HepG2 (cell line): ENCODE results near the gene RIPK3. TPM values are rescaled to one million over a fixed set of nuclear protein-coding genes. Genes with fewer than 3 reads are reported as not detected.
A peak's percentile ranks its signal among the peaks of the same experiment; 100 is the strongest.

Experiments
- FOXK2 ChIP-seq: fragments of 450-650 bp; IDR thresholded peaks from 2 replicates; pipeline ENCODE4 v1.6.1; 2016
- JUNB ChIP-seq: sonication (generic); formaldehyde crosslinking; IDR thresholded peaks from 2 replicates; pipeline ENCODE4 v1.8.0; 2022; ENCODE audit warnings: missing genetic modification reagents, mild to moderate bottlenecking, borderline replicate concordance
- KLF15 ChIP-seq: sonication (generic); formaldehyde crosslinking; IDR thresholded peaks from 2 replicates; pipeline ENCODE4 v1.8.1; 2023; ENCODE audit warnings: borderline replicate concordance, mild to moderate bottlenecking, inconsistent platforms, missing genetic modification reagents, mixed read lengths
- MED8 ChIP-seq: sonication (generic); formaldehyde crosslinking; IDR thresholded peaks from 2 replicates; pipeline ENCODE4 v1.8.1; 2023; ENCODE audit warnings: mild to moderate bottlenecking, missing genetic modification reagents; ENCODE audit not compliant: insufficient replicate concordance
- MIER3 ChIP-seq: IDR thresholded peaks from 2 replicates; pipeline ENCODE4 v1.6.1; 2016; ENCODE audit warnings: missing compliant biosample characterization, borderline replicate concordance
- PLRG1 ChIP-seq: fragments of 450-650 bp; conservative IDR thresholded peaks from 2 replicates; pipeline ENCODE4 v1.6.1; 2016
- SNRNP70 ChIP-seq: fragments of 200-400 bp; formaldehyde crosslinking; IDR thresholded peaks from 2 replicates; pipeline ENCODE4 v1.6.1; 2017; ENCODE audit warnings: mild to moderate bottlenecking, low read depth, low read length, moderate library complexity
- SOX5 ChIP-seq: IDR thresholded peaks from 2 replicates; pipeline ENCODE4 v1.6.1; 2016; ENCODE audit warnings: borderline replicate concordance
- ZBTB7B ChIP-seq: sonication (generic); formaldehyde crosslinking; IDR thresholded peaks from 2 replicates; pipeline ENCODE4 v1.4.0; 2020; ENCODE audit warnings: missing genetic modification reagents
- ZFP41 ChIP-seq: sonication (generic); formaldehyde crosslinking; IDR thresholded peaks from 2 replicates; pipeline ENCODE4 v1.4.0; 2020; ENCODE audit warnings: mild to moderate bottlenecking, missing genetic modification reagents, borderline replicate concordance
- ZNF124 ChIP-seq: sonication (generic); formaldehyde crosslinking; IDR thresholded peaks from 2 replicates; pipeline ENCODE4 v1.4.0; 2020; ENCODE audit warnings: missing genetic modification reagents
- ZNF317 ChIP-seq: sonication (generic); formaldehyde crosslinking; IDR thresholded peaks from 2 replicates; pipeline ENCODE4 v1.5.0; 2020; ENCODE audit warnings: mild to moderate bottlenecking, missing genetic modification reagents
- ZNF766 ChIP-seq: sonication (generic); formaldehyde crosslinking; IDR thresholded peaks from 2 replicates; pipeline ENCODE4 v1.5.0; 2020; ENCODE audit warnings: missing genetic modification reagents, borderline replicate concordance
- polyA plus RNA-seq, 8 experiments: library from polyadenylated mRNA; depleted of rRNA in 3 of 8; stranded (reverse) in 7 of 8; unstranded in 1 of 8; fragments of >200 nt; fragmentation: Illumina TruSeq in 4 of 8; extraction: Trizol in 4 of 8; gene quantifications; 2 replicates each; pipeline versions ENCODE4 v1.2.1 to v1.2.3, GENCODE V29; 2011 to 2016; ENCODE audit warnings: low read depth in 4 of 8, missing spikeins in 1 of 8, mixed read lengths in 1 of 8; ENCODE audit not compliant: insufficient read depth in 1 of 8
- total RNA-seq, 5 experiments: library from RNA; depleted of rRNA; stranded (reverse); fragments of >200 nt; fragmentation: Illumina TruSeq; extraction: Trizol; gene quantifications; 2 replicates each; pipeline ENCODE4 v1.2.3, GENCODE V29; 2016; ENCODE audit warnings: low read depth in 1 of 5
- TF ChIP-seq, protein P1 (sequence below): sonication (generic); formaldehyde crosslinking; IDR thresholded peaks from 2 replicates; pipeline ENCODE4 v1.8.0; 2022; ENCODE audit warnings: mild to moderate bottlenecking, missing genetic modification reagents, borderline replicate concordance
- TF ChIP-seq, protein P2 (sequence below), 2 experiments: fragments of 450-650 bp in 1 of 2; sonication (generic) in 1 of 2; formaldehyde crosslinking in 1 of 2; IDR thresholded peaks; 2 replicates each; pipeline versions ENCODE4 v1.6.1 to v1.8.0; 2016 to 2022; ENCODE audit warnings: antibody characterized with exemption in 1 of 2, mild to moderate bottlenecking in 1 of 2, missing genetic modification reagents in 1 of 2
- TF ChIP-seq, protein P3 (sequence below): sonication (generic); formaldehyde crosslinking; IDR thresholded peaks from 2 replicates; pipeline ENCODE4 v1.4.0; 2020; ENCODE audit warnings: missing genetic modification reagents
- TF ChIP-seq, protein P4 (sequence below): sonication (generic); formaldehyde crosslinking; IDR thresholded peaks from 2 replicates; pipeline ENCODE4 v1.5.0; 2020; ENCODE audit warnings: missing genetic modification reagents

The RIPK3 gene
- total and polyA plus RNA-seq, 2 of the 13 experiments (the other 11 are each of a cell fraction or from before 2014, with no cell fraction given): not detected

DNA sequence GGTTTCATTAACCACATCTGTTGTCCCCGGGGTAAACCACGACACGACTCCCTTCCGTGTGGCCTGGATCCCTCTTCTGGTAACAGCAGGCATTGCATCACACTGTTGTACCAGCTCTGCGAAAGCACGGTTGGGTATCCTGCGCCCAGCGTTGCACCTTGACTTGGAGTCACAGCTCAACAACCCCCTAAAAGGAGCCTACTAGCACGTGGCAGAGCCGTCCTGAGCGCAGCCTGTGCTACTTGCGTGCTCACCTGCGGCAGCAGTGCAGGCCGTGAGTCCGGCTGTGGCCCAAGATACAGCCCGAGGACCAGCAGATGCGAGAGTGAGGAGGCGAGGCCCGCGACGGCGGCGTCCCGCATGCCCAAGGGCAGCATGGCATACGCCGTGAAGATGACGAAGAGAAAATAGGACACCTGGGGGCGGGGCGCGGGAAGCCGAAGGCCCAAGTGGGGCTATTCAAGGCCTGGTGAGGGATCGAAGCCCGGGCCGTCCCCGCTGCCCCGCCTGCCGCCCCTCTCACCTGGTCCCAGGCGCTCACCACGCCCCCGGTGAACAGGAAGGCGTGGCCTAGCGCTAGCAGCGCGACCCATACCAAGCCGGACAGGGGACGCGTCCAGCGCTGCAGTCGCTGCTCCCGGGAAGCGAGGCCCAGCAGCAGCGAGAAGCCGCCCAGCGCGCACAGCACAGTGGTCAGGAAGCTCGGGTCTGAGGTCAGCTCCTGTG, 7.4 kb downstream of the RIPK3 start (continued):
- TF ChIP-seq ZFP41 (CRISPR knock-in tag) (peak; percentile 85), FOXK2 (no peak), PLRG1 (no peak), SNRNP70 (no peak), ZBTB7B (peak; percentile 67; the same call in 1 of the 2 replicates), ZNF124 (CRISPR knock-in tag) (peak; percentile 90), KLF15 (peak; percentile 91), JUNB (CRISPR knock-in tag) (peak; percentile 86), ZNF766 (CRISPR knock-in tag) (peak; percentile 5; the same call in 1 of the 2 replicates), ZNF317 (peak; percentile 90), SOX5 (CRISPR knock-in tag) (peak; percentile 56), MED8 (CRISPR knock-in tag) (no peak), MIER3 (CRISPR knock-in tag) (peak; percentile 48; the same call in 1 of the 2 replicates)
- TF ChIP-seq, protein P1, sequence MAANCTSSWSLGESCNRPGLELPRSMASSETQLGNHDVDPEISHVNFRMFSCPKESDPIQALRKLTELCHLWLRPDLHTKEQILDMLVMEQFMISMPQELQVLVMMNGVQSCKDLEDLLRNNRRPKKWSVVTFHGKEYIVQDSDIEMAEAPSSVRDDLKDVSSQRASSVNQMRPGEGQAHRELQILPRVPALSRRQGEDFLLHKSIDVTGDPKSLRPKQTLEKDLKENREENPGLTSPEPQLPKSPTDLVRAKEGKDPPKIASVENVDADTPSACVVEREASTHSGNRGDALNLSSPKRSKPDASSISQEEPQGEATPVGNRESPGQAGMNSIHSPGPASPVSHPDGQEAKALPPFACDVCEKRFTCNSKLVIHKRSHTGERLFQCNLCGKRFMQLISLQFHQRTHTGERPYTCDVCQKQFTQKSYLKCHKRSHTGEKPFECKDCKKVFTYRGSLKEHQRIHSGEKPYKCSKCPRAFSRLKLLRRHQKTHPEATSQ (CRISPR knock-in tag): no peak
- TF ChIP-seq, protein P2, sequence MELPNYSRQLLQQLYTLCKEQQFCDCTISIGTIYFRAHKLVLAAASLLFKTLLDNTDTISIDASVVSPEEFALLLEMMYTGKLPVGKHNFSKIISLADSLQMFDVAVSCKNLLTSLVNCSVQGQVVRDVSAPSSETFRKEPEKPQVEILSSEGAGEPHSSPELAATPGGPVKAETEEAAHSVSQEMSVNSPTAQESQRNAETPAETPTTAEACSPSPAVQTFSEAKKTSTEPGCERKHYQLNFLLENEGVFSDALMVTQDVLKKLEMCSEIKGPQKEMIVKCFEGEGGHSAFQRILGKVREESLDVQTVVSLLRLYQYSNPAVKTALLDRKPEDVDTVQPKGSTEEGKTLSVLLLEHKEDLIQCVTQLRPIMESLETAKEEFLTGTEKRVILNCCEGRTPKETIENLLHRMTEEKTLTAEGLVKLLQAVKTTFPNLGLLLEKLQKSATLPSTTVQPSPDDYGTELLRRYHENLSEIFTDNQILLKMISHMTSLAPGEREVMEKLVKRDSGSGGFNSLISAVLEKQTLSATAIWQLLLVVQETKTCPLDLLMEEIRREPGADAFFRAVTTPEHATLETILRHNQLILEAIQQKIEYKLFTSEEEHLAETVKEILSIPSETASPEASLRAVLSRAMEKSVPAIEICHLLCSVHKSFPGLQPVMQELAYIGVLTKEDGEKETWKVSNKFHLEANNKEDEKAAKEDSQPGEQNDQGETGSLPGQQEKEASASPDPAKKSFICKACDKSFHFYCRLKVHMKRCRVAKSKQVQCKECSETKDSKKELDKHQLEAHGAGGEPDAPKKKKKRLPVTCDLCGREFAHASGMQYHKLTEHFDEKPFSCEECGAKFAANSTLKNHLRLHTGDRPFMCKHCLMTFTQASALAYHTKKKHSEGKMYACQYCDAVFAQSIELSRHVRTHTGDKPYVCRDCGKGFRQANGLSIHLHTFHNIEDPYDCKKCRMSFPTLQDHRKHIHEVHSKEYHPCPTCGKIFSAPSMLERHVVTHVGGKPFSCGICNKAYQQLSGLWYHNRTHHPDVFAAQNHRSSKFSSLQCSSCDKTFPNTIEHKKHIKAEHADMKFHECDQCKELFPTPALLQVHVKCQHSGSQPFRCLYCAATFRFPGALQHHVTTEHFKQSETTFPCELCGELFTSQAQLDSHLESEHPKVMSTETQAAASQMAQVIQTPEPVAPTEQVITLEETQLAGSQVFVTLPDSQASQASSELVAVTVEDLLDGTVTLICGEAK (IDR thresholded peaks at IDR 0.05): no peak
- TF ChIP-seq, protein P2 (CRISPR knock-in tag; IDR thresholded peaks at IDR 0.05): peak; percentile 95
- TF ChIP-seq, protein P3, sequence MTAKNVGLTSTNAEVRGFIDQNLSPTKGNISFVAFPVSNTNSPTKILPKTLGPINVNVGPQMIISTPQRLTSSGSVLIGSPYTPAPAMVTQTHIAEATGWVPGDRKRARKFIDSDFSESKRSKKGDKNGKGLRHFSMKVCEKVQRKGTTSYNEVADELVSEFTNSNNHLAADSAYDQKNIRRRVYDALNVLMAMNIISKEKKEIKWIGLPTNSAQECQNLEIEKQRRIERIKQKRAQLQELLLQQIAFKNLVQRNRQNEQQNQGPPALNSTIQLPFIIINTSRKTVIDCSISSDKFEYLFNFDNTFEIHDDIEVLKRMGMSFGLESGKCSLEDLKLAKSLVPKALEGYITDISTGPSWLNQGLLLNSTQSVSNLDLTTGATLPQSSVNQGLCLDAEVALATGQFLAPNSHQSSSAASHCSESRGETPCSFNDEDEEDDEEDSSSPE (CRISPR knock-in tag): peak; percentile 82
- TF ChIP-seq, protein P4, sequence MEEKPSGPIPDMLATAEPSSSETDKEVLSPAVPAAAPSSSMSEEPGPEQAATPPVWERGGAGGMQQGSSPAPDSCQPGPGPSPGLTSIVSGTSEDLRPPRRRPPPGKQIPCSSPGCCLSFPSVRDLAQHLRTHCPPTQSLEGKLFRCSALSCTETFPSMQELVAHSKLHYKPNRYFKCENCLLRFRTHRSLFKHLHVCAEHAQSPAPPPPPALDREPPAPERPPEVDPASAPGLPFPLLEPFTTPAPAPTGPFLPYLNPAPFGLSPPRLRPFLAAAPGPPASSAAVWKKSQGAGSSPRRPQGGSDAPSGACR (CRISPR knock-in tag): peak; percentile 99; the same call in 1 of the 2 replicates
